ENCODE results near the gene PRKCH. TPM values are rescaled to one million over a fixed set of nuclear protein-coding genes. Genes with fewer than 3 reads are reported as not detected.

Gene PRKCH
- polyA plus RNA-seq, 6 donors from 2014 or later, result 0.59 to 2.8 (median 2.1) TPM

GRCh38 chr14:61502459-61503093 lies 181.2 kb downstream of the PRKCH start:
- Mint-ChIP-seq H3K27me3 (no peaks in the 10 kb centered on the region), H3K4me3 (peak overlapping the region; percentile 74 to 88 (median 84))

GRCh38 chr14:61503167-61503801 lies 181.9 kb downstream of the PRKCH start:
- H3K4me3 Mint-ChIP-seq, result peak overlapping the region; percentile 74 to 88 (median 84)
- H3K4me1 Mint-ChIP-seq, result peaks cover 59 to 95% (median 76%) of the 10 kb centered on the region in 3 donors
- DNase-seq (peak; percentile 83), ATAC-seq (ENCODE audit: low read depth in 2 of 2) (peak; percentile 91 to 92)
- H3K9me3 Mint-ChIP-seq, result peaks cover 0 to 7% (median 0%) of the 10 kb centered on the region in 7 donors
- no peaks in the 10 kb centered on the region for H3K27me3 Mint-ChIP-seq
- peak overlapping the region; percentile 97 to 99 (median 98) for H3K27ac Mint-ChIP-seq
- no peaks in the 10 kb centered on the region for H3K36me3 Mint-ChIP-seq

More at GRCh38 chr14:61502459-61503093, 181.2 kb downstream of the PRKCH start:
- DNase-seq, result no peak
- no peaks in the 10 kb centered on the region for H3K36me3 Mint-ChIP-seq
- peaks cover 0 to 7% (median 0%) of the 10 kb centered on the region in 7 donors for H3K9me3 Mint-ChIP-seq
- H3K27ac Mint-ChIP-seq, result peak overlapping the region; percentile 97 to 99 (median 98)
- H3K4me1 Mint-ChIP-seq, result peaks cover 53 to 90% (median 74%) of the 10 kb centered on the region in 3 donors
- no peak for ATAC-seq (ENCODE audit: low read depth in 2 of 2)

GRCh38 chr14:61504901-61505300 lies 183.5 kb downstream of the PRKCH start:
- ATAC-seq (ENCODE audit: low read depth in 2 of 2) (no peak), DNase-seq (no peak)
- no peaks in the 10 kb centered on the region for H3K27me3 Mint-ChIP-seq
- no peaks in the 10 kb centered on the region for H3K36me3 Mint-ChIP-seq
- H3K4me3 Mint-ChIP-seq, result peak overlapping the region in 7 of 8 donors; percentile 30 to 88 (median 57)
- H3K27ac Mint-ChIP-seq, result peak overlapping the region; percentile 56 to 99 (median 96)
- H3K4me1 Mint-ChIP-seq, result peaks cover 57 to 90% (median 65%) of the 10 kb centered on the region in 3 donors
- H3K9me3 Mint-ChIP-seq, result peaks cover 0 to 7% (median 0%) of the 10 kb centered on the region in 7 donors

DNA sequence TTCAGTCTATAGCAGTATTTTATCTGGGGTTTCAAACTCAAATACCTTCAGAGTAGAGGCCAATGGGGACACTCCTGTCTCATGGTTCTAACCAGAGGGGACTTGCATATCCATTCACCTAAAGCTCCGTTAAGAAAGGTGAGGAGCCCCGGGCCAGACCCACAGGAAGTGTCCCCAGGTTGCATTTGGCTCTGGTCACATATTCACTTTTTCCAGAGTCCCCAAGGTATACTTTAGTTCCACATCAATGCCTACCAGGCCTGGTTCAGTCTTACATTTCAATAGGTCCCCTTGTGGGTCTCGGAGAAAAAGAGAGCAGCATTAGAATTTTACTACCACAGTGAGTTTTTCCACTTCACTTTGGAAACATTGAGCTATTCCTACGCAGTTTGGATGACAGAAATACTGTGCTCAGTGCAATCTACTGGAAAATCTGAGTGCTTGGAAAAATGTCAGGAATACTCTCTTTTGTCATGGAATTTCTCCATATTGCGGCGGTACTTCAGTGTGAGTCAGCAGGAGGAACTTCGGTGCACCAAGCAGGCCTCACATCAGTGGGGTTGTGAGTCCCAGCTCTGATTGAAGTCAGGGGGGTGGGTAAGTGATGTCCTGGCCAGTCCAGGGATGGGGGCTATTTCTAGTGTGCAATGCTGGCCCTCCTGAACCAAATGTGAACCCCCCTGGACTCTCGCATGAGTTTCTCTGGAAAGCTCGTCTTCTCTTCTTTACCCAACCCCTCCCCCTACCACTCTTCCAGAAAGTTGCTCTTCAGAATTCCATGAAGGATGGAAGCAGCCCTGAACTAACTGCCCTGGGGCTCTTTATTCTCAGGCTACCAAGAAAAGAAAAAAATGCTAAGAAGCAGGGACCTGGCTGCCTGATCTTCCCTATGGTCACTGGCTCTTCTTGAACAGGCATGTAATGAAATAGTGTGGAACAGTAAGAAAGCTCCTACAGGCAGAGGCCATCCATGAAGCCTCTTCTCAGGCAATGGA lies 184.7 kb downstream of the PRKCH start:
- Mint-ChIP-seq H3K9me3 (peaks cover 0 to 7% (median 0%) of the 10 kb centered on the region in 7 donors), H3K27me3 (no peaks in the 10 kb centered on the region), H3K27ac (peak overlapping the region in 4 of 6 donors; percentile 68 to 99 (median 92)), H3K36me3 (no peaks in the 10 kb centered on the region), H3K4me1 (peaks cover 64 to 91% (median 73%) of the 10 kb centered on the region in 3 donors), H3K4me3 (peak overlapping the region in 5 of 8 donors; percentile 30 to 82 (median 73))
- ATAC-seq (ENCODE audit: low read depth in 2 of 2) (no peak), DNase-seq (no peak)

GRCh38 chr14:61508526-61508925 lies 187.1 kb downstream of the PRKCH start:
- H3K9me3 Mint-ChIP-seq, result peaks cover 0 to 7% (median 0%) of the 10 kb centered on the region in 7 donors
- no peaks in the 10 kb centered on the region for H3K36me3 Mint-ChIP-seq

GRCh38 chr14:61510736-61511557 lies 189.6 kb downstream of the PRKCH start:
- H3K4me3 Mint-ChIP-seq, result peak overlapping the region in 1 of 8 donors; percentile 11
- H3K36me3 Mint-ChIP-seq, result no peaks in the 10 kb centered on the region
- DNase-seq (no peak), ATAC-seq (ENCODE audit: low read depth in 2 of 2) (no peak)
- no peaks in the 10 kb centered on the region for H3K9me3 Mint-ChIP-seq
- H3K27ac Mint-ChIP-seq, result peak overlapping the region; percentile 72 to 92 (median 76)
- peaks cover 36 to 58% (median 40%) of the 10 kb centered on the region in 3 donors for H3K4me1 Mint-ChIP-seq
- no peaks in the 10 kb centered on the region for H3K27me3 Mint-ChIP-seq

More at GRCh38 chr14:61508526-61508925, 187.1 kb downstream of the PRKCH start:
- H3K4me3 Mint-ChIP-seq, result peak overlapping the region in 1 of 8 donors; percentile 17
- no peaks in the 10 kb centered on the region for H3K27me3 Mint-ChIP-seq
- DNase-seq (no peak), ATAC-seq (ENCODE audit: low read depth in 2 of 2) (no peak)
- H3K4me1 Mint-ChIP-seq, result peaks cover 48 to 78% (median 56%) of the 10 kb centered on the region in 3 donors
- peak overlapping the region in 3 of 6 donors; percentile 23 to 63 (median 52) for H3K27ac Mint-ChIP-seq

DNA sequence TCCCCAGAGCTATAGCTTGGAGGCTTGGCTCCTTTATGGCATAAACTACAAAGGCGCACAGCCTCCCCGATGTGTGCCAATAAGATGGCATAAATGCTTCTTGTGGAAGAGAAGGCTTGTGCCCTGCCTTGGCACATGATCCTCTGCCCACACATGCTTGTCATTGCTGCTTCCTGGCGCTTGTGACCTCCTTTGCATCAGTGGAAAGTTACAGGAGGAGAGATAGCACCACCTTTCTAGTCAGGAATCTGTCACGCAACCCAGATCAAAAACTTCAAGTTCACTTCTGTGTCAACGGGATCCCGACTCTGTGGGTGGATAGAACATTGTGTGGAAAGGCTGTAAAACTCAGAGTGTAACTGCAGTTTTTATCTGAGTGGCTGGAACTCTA lies 190.2 kb downstream of the PRKCH start:
- DNase-seq (no peak), ATAC-seq (ENCODE audit: low read depth in 2 of 2) (peak in 1 of 2 donors; percentile 35)
- no peaks in the 10 kb centered on the region for H3K36me3 Mint-ChIP-seq
- H3K4me3 Mint-ChIP-seq, result peak overlapping the region in 1 of 8 donors; percentile 54
- H3K9me3 Mint-ChIP-seq, result no peaks in the 10 kb centered on the region
- H3K27ac Mint-ChIP-seq, result peak overlapping the region; percentile 58 to 92 (median 72)
- H3K27me3 Mint-ChIP-seq, result no peaks in the 10 kb centered on the region
- peaks cover 33 to 53% (median 37%) of the 10 kb centered on the region in 3 donors for H3K4me1 Mint-ChIP-seq

GRCh38 chr14:61512026-61512834 lies 190.9 kb downstream of the PRKCH start:
- Mint-ChIP-seq H3K9me3 (no peaks in the 10 kb centered on the region), H3K36me3 (no peaks in the 10 kb centered on the region), H3K27me3 (no peaks in the 10 kb centered on the region), H3K4me1 (peaks cover 28 to 47% (median 32%) of the 10 kb centered on the region in 3 donors), H3K4me3 (peak overlapping the region in 2 of 8 donors; percentile 10 to 30), H3K27ac (peak overlapping the region in 4 of 6 donors; percentile 38 to 92 (median 85))
- ATAC-seq (ENCODE audit: low read depth in 2 of 2) (no peak), DNase-seq (no peak)

- peak overlapping the region in 1 of 6 donors; percentile 32 for H3K27ac Mint-ChIP-seq
- H3K4me1 Mint-ChIP-seq, result peaks cover 18 to 36% (median 22%) of the 10 kb centered on the region in 3 donors
- H3K9me3 Mint-ChIP-seq, result no peaks in the 10 kb centered on the region
- H3K4me3 Mint-ChIP-seq, result no peak overlapping the region
- H3K36me3 Mint-ChIP-seq, result no peaks in the 10 kb centered on the region
- no peak for ATAC-seq (ENCODE audit: low read depth in 2 of 2)
- H3K27me3 Mint-ChIP-seq, result no peaks in the 10 kb centered on the region
- DNase-seq, result no peak
Observed at GRCh38 chr14:61513986-61514830, 192.8 kb downstream of the PRKCH start.

DNA sequence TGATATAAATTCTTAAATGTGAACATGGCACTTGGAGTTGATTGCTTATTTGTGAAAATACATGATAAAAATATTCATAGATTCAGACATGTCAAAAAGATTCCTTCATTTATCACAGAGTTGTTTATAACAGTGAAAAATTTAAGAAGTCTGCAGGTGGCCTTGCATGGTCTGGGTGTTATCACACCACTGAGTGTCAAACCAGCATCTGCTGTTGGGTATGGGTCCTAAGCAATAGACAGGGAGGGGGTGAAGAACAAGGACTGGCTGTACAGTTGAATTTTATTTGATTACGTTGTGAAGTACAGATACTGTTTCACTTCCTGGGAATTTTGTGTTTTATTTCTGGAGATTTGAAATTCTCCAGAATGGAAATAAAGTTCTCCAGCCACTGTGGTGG lies 193.5 kb downstream of the PRKCH start:
- ATAC-seq (ENCODE audit: low read depth in 2 of 2) (no peak), DNase-seq (no peak)
- Mint-ChIP-seq H3K4me1 (peaks cover 17 to 32% (median 18%) of the 10 kb centered on the region in 3 donors), H3K27me3 (no peaks in the 10 kb centered on the region), H3K4me3 (no peak overlapping the region), H3K9me3 (no peaks in the 10 kb centered on the region), H3K36me3 (no peaks in the 10 kb centered on the region), H3K27ac (no peak overlapping the region)
